ENCODE measurements around the gene KIRREL3.

KIRREL3 gene

GRCh38 chr11:126592496-126593410, 407.8 kb downstream of the KIRREL3 start:
- no peak for DNase-seq

- DNase-seq: no peak
Measured at GRCh38 chr11:126591966-126592489, 408.5 kb downstream of the KIRREL3 start.

GRCh38 chr11:126589492-126589803, 411.1 kb downstream of the KIRREL3 start:
- DNase-seq: no peak

GRCh38 chr11:126588630-126589491, 411.7 kb downstream of the KIRREL3 start:
- no peak for DNase-seq

- no peak for DNase-seq
Measured at GRCh38 chr11:126587541-126587940, 413.0 kb downstream of the KIRREL3 start.

GRCh38 chr11:126585774-126586491, 414.6 kb downstream of the KIRREL3 start:
- DNase-seq: peak; percentile 35

- no peak for DNase-seq
Measured at GRCh38 chr11:126585388-126585773, 415.2 kb downstream of the KIRREL3 start.

GRCh38 chr11:126583594-126584427, 416.8 kb downstream of the KIRREL3 start:
- DNase-seq: no peak

- no peak for DNase-seq
Measured at GRCh38 chr11:126583101-126583500, 417.5 kb downstream of the KIRREL3 start.

- no peak for DNase-seq
Measured at GRCh38 chr11:126581871-126582648, 418.5 kb downstream of the KIRREL3 start.

- DNase-seq: no peak
Measured at GRCh38 chr11:126578426-126578825, 422.1 kb downstream of the KIRREL3 start.

- no peak for DNase-seq
Measured at GRCh38 chr11:126578021-126578420, 422.5 kb downstream of the KIRREL3 start.

- no peak for DNase-seq
Measured at GRCh38 chr11:126575849-126576248, 424.7 kb downstream of the KIRREL3 start.

- DNase-seq: no peak
Measured at GRCh38 chr11:126573325-126573978, 427.1 kb downstream of the KIRREL3 start.

GRCh38 chr11:126570489-126570888, 430.1 kb downstream of the KIRREL3 start:
- no peak for DNase-seq

- DNase-seq: no peak
Measured at GRCh38 chr11:126567419-126567818, 433.2 kb downstream of the KIRREL3 start.

GRCh38 chr11:126564566-126564965, 436.0 kb downstream of the KIRREL3 start:
- no peak for DNase-seq

GRCh38 chr11:126561327-126561893, 439.2 kb downstream of the KIRREL3 start:
- peak; percentile 44 for DNase-seq

GRCh38 chr11:126560221-126560620, 440.3 kb downstream of the KIRREL3 start:
- DNase-seq: no peak

Data from MV-4-11 (cell line).